GM18517 (cell line): Measurements from ENCODE around the gene NR2F2.

Source experiments
- ATAC-seq: cut with Tn5 transposase; IDR thresholded peaks from one replicate; pipeline ENCODE4 v1.9.1; 2021; ENCODE audit warnings: mild to moderate bottlenecking, moderate library complexity; ENCODE audit not compliant: unreplicated experiment

NR2F2 gene

DNA sequence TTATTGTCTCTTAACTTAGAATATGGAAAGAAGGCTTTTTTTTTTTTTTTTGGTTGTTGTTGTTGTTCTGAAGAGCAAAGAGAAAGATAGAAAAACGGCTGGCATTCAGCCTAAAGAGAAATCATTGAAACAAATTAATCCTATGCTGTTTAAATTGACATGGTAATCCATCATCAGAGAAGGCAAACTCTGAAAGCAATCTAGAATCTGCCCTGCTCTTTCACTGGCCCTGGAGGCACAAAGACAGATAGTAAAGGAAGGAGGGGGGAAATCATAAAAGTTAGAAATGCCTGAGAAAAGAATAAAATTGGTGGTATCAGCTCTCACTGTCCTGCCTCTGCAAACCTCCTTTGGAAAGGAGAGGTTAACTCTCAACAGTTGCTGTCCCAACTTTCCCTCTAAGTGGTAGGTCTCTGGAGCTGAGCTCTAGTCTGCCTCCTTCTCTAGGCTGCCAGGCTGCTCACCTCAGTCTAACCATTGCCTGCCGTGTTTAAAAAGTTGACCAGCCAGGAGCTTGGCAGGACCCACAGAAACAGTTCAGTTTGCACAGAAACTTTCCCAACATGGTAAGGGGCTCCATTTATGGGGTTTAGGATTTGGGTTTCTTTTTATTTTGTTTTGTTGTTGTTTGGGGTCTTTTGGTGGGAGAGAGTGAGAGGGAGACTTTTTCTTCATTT, 13.4 kb upstream of the NR2F2 start:
- ATAC-seq: no peak

DNA sequence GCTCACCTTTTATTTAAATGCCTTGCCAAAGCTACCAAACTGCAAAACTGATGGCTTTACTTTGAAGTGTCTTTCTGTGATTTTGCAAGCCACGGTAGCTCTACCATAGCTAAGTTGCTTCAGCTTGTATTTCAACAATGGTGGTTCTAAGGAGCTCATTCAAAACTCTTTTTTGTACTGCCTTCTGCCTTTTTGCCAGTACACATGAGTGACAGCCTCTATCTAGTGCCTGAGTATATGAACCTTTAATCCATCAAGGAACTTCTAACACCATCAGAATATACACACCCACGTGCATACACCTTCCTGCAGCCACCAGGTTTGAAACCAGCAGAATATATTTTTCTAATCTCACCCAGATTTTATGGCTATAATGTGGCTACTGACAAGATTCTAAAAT, 10.4 kb upstream of the NR2F2 start:
- no peak for ATAC-seq

DNA sequence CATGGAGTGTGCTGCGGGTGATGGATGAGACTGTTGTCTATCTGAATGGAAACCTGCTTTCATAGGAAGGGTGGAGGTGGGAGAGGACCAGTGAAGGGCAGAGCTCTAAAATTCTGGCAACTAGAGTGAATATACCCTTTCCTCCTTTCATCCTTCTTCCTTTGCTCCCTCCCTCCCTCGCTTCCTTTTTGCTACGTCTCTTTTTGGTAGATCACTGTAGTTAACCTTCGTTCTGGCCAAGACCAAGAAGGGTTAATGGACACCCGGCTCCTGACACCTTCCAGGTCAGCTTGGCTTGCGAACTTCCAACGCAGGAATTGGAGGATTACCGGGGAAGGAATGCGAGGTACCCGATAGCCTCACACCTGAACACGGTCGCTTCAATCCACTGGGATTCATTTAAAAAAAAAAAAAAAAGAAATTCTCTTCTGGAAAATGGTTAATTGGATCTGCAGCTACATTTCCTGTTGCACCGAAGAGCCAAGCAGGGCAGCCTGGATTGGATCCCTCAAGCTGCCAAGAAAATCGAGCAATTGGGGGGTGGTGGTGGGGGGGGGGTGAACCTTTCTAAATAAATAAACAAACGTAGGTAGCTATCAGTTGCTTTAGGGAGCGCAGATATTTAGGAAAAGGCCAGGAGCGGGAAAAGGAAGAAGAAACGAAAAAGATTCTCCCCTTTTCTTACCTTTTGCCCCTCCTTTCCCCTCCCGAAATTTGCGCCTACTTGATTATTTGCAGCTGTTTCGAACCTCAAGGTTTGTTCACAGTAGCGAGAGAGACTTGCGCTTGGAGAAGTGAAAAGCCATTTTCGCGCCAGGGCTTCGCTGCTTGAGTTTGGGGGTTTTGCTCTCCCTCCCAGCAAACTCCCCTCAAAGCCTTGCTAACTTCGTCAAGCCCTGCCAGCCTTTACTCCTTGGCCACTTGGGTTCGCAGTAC, 9.5 kb upstream of the NR2F2 start:
- ATAC-seq: no peak

DNA sequence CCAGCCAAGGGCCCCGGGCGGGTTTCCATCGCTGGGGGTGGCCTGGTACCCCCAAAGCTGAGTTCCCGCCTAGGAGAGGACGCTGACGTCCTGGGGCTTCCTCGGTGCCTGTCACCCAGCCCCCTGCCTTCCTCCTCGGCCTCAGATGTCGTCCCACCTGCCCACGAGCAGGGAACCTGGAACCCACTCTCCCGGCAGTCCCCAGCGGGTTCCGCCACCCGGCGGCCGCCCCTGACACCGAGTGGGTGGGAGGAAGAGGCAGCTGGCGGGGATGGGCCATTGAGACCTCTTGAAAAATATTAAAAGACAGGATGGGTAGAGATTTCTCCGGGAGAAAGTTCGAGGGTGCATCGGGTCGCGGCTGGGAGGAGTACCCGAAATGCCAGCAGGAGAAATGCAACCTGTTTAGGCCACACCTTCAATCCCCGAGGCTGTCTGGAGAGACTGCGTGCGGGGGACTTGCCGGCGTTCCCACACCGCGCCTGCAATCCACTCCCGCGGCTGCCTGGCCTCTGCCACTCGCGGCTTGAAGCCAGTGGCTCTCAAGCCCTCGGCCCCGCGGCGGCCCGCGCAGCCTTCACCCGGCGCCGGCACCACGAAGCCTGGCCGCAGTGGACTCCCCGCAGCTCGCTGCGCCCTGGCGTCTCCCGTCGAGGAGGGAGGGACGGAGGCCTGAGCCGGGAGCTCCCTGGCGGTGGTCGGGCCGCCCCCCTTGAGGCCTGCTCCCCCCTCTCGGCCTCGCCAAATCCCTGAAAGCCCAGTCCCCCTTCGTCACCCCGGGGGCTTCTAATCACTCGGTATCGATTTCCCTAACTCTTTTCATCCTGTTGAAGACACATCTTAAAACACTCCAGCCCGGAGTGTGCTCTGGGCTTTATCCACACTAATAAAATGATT, 8.6 kb upstream of the NR2F2 start:
- no peak for ATAC-seq

DNA sequence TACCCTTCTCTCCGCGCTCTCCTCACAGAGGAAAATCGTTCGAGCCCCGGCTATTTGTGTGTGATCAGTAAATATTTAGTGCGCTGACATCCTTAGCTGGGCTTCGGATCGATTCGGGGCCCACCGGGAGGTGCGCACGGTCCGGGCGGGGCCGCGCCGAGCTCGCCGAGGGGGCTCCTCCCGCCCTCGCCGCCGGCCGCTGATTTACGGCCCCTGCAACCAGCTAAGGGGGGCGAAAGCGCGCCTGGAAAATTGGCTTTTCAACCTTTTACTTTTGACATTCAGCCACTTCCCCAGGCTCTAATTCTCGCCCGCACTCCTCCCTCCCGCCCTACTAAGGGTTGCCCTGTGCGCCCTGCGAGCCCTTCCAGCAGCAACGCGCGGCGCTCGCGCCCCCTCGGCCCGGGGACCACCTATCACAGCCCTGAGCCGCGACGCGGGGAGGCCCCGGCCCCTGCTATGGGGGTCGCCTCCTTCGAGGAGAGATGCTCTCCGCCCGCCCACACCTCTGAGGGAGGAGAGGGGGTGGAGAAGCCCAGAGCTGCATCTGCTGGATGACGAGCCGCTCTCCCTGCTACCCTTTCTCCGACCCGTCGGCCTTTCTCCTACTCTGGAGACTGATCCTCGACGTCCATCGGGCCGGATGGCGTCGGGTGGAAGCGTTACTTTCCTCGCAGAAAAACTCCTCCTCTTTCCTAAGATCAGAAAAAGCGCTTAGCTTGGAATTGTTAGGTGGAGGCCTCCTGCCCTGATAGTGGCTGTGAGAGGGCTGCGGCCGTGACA, 7.8 kb upstream of the NR2F2 start:
- no peak for ATAC-seq

GRCh38 chr15:96323319-96324145, 7.0 kb upstream of the NR2F2 start:
- no peak for ATAC-seq

GRCh38 chr15:96324192-96324895, 6.2 kb upstream of the NR2F2 start:
- ATAC-seq: no peak

GRCh38 chr15:96324940-96325540, 5.5 kb upstream of the NR2F2 start:
- ATAC-seq: no peak

- ATAC-seq: no peak
Measured at GRCh38 chr15:96325541-96326327, 4.8 kb upstream of the NR2F2 start.

GRCh38 chr15:96326328-96327154, 4.0 kb upstream of the NR2F2 start:
- no peak for ATAC-seq

DNA sequence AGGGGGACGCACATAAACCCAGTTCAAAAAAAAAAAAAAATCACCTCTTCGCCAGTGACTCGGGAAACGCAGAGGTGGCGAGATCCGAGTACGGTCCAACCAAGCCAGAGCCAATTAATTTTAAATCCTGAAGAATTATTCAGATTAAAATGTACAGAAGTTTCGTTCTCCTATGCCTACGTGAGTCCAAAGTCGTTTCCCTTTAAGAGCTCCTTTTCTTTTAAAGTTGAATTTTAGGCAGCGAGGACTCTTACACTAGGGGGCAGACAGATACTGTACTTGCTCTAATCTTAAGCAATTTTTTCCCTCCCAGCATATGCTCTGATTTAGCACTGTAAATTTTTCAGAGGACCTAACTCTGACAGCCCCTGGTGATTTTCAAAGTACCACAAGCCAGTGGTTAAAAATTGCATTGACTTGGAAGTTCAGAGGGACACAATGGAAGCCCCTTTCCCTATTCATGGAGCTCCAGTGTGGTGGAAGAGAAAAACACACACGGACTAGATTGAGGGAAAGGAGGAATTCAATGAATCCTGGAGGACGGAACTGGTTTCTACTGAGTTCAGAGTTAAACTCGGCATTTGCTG, 3.3 kb upstream of the NR2F2 start:
- ATAC-seq: no peak

- ATAC-seq: no peak
Measured at GRCh38 chr15:96328181-96328876, 2.2 kb upstream of the NR2F2 start.

DNA sequence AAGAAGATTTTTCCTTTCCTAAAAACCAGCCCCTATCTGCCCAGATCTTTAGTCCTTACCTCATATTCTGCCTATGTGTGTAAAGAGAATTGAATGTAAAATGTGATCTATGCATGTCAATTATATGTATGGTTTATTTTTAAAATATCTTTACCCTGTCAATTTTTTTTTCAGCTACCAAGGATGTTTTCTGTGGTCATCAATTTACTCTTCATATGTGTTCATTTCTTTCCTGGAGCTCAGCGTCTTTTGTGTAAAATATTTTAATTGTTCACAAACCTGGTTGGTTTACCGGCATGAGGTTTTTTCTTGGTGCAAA, 1.7 kb upstream of the NR2F2 start:
- no peak for ATAC-seq

GRCh38 chr15:96329403-96329981, 1.0 kb upstream of the NR2F2 start:
- no peak for ATAC-seq

DNA sequence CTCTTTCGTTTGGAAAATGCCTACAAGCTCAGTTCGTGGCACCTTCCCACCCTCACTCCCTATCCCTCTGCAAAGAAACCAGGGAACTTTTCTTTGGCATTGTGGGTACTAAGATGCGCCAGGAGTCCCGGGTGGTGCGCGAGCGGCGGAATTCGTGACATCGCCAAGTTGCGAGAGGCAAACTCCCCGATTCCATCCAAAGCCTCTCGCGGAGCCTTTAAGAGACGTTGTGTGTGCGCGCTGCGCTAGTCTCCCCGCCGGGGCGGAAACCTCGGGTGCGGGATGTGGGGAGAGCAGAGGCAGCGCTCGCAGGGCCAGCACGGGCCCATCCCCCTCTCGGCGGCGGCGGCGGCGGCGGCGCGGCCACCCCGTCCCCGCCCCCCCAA, 443 bp upstream of the NR2F2 start:
- peak; percentile 19 for ATAC-seq
